Suprapubic skin (tissue), 3 donors: ENCODE data around the gene PIWIL4.

Source experiments
- CTCF ChIP-seq, 2 donors: fragments of 200-600 bp in 1 of 2; fragments of 450-650 bp in 1 of 2; sonication (generic) in 1 of 2; IDR thresholded peaks; one replicate each; pipeline ENCODE4 v1.5.1; 2016 to 2019; ENCODE audit warnings: antibody characterized with exemption in 2 of 2, mild to moderate bottlenecking in 1 of 2, moderate library complexity in 1 of 2
- EP300 ChIP-seq: sonication (generic); formaldehyde crosslinking; IDR thresholded peaks from one replicate; pipeline ENCODE4 v1.6.1; 2017; ENCODE audit warnings: antibody characterized with exemption
- POLR2A ChIP-seq, 2 donors: fragments of 450-650 bp; IDR thresholded peaks; one replicate each; pipeline ENCODE4 v1.6.1; 2017; ENCODE audit warnings: antibody characterized with exemption in 2 of 2, mild to moderate bottlenecking in 2 of 2, moderate library complexity in 2 of 2

- TF ChIP-seq POLR2A (IDR thresholded peaks at IDR 0.05) (no peak), EP300 (no peak), CTCF (IDR thresholded peaks at IDR 0.05) (no peak)
Measured at GRCh38 chr11:94629741-94630140, 62.6 kb downstream of the PIWIL4 start.
